Suppressor macrophage treated with lipopolysaccharide for 4 hours (primary cell): ENCODE results near the gene TPGS2.
A peak's percentile ranks its signal among the peaks of the same experiment; 100 is the strongest.
"Not testable (repeated sequence)": the region's sequence is repeated elsewhere in the genome, so short reads cannot be mapped to it uniquely, and the experiment has no call there.

Source experiments
- DNase-seq: peaks from one replicate; pipeline ENCODE4 v3.0.0-alpha.2; 2020

The TPGS2 gene, protein sequence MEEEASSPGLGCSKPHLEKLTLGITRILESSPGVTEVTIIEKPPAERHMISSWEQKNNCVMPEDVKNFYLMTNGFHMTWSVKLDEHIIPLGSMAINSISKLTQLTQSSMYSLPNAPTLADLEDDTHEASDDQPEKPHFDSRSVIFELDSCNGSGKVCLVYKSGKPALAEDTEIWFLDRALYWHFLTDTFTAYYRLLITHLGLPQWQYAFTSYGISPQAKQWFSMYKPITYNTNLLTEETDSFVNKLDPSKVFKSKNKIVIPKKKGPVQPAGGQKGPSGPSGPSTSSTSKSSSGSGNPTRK

DNA sequence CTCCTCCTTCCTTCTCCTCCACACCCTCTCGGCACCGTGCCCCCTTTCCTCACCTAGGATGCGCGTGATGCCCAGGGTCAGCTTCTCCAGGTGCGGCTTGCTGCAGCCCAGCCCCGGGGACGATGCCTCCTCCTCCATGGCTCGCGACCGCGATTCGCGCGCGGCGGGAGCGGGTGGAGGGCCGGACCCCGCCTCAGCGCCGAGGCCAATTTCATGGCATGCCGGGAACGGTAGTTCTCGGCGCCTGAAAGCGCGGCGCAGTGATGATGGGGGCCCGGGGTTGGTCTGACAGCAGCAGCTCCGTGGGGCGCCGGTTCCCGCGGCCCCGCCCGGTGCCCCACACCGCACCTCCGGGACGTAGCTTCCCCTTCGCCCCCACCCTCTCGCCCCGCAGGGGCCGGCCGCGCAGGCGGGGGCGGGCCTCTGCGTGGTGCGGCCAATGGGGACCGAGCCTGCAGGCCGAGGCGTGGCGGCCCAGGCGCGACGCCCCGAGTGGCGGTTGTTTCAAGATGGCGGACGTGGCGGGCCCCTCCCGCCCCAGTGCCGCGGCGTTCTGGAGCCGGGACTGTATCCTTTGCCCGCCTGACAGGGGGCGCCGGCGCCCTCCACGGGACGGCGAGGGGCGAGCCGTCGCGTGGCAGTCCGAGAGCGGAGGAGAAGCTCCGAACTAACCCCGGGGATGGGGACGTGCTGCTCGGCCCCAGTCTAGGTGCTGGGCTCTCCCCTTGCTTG, at the start of gene TPGS2, which contains the start of gene KIAA1328:
TSS of gene TPGS2 (minus strand) at position 373 of the 732 bp plus-strand sequence. CDS start at position 138, 235 bp downstream.
TSS of gene KIAA1328 (plus strand) at position 498 of the 732 bp plus-strand sequence. CDS start at position 510, 12 bp downstream.
- peak; percentile 88 for DNase-seq

DNA sequence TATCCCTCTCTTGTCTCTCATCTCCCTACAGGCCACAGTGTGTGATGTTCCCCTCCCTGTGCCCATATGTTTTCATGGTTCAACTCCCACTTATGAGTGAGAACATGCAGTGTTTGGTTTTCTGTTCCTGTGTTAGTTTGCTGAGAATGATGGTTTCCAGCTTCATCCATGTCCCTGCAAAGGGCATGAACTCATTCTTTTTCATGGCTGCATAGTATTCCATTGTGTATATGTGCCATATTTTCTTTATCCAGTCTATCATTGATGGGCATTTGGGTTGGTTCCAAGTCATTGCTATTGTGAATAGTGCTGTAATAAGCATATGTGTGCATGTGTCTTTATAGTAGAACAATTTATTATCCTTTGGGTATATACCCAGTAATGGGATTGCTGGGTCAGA, 45.0 kb upstream of the TPGS2 start:
- not testable (repeated sequence) for DNase-seq

GRCh38 chr18:36872329-36872728, 43.5 kb upstream of the TPGS2 start:
- no peak for DNase-seq

DNA sequence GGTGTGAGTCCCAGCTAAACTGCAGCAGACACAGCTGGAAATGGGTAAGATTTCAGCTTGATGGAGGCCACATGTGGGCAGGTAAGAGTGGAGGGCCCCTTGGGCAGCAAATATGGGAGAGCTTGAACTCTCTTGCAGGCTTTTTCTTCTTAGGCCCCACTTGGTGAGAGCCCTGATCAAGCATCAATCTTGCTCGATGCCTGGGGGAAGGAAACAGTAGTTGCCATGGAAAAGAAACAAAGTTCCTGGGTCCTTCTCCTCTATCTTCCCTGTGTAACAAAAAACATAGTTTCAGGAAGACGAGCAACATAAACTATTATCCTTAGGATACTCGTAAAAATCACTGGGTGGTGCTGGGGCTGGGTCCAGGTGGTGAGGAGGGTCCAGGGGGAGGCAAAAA, 43.0 kb upstream of the TPGS2 start:
- DNase-seq, result no peak

DNA sequence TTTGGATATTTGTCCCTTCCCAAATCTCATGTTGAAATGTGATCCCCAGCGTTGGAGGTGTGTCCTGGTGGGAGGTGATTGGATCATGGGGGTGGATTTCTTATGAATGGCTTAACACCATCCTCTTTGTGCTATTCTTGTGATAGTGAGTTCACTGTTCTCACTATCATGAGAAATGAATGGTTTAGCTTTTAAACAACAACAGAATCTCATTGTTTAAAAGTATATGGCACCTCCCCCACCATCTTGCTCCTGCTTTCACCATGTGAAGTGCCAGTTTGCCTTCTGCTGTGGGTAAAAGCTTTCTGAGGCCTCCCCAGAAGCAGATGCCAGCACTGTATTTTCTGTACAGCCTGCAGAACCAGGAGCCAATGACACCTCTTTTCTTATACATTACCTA, 38.3 kb upstream of the TPGS2 start:
- DNase-seq, result no peak

DNA sequence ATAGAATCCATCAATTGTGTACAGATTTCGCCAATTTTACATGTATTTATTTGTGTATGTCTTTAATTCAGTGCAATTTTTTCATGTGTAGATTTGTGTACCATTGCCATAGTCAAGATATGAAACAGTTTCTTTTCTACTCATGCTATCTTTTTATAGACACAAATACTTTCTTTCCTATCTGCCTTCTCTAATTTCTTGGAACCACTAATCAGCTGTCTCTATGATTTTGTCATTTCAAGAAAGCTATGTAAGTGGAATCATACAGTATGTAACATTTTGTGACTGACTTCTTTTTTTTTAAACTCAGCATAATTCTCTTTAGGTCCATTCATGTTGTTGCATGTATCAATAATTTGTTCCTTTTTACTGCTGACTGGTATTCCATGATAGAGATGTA, 33.4 kb upstream of the TPGS2 start:
- DNase-seq, result no peak

DNA sequence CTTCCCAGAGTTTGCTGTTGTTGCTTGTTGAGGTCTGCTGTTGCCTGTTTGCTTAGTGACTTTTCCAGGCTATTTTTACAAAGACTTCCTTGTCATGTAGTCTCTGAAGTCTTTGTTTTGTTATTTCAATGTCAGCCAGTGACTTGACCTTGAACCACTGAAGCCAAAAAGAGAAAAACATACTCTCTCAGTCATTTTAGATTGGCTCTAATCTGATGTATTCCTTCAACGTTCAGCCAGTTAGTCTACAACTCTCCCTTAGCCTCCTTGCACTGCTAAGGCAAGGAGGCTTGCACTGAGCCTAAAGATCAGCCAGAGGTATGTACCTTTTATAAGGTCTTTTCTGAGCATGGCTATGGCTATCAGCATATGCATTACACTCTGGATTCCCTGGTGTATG, 28.0 kb upstream of the TPGS2 start:
- no peak for DNase-seq

GRCh38 chr18:36851202-36851590, 22.4 kb upstream of the TPGS2 start:
- no peak for DNase-seq

DNA sequence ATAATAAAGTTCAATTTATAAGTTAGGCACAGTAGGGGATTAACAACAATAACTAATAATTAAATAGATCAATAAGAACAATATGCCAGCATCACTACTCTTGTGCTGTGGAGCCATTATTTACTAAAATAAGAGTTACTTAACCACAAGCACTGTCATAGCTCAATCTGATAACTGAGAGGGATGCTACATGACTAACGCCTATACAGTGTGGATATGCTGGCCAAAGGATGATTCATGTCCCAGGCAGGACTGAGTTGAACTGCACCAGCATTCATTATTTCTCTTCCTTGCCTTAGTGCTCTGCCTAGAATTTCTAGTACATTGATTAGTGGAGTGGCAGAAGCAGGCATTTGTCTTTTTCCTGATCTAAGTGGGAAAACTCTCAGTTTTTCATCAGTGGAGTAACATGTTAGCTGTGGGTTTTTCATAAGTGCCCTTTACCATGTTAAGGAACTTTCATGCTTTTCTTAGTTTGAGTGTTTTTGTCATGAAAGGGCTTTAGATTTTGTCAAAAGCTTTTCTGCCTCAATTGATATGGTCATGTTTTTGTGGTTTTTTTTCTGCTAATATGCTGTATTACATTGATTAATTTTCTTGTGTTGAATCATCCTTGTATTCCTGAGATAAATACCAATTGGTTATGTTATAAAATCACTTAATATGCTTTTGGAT, 21.9 kb upstream of the TPGS2 start:
- no peak for DNase-seq

DNA sequence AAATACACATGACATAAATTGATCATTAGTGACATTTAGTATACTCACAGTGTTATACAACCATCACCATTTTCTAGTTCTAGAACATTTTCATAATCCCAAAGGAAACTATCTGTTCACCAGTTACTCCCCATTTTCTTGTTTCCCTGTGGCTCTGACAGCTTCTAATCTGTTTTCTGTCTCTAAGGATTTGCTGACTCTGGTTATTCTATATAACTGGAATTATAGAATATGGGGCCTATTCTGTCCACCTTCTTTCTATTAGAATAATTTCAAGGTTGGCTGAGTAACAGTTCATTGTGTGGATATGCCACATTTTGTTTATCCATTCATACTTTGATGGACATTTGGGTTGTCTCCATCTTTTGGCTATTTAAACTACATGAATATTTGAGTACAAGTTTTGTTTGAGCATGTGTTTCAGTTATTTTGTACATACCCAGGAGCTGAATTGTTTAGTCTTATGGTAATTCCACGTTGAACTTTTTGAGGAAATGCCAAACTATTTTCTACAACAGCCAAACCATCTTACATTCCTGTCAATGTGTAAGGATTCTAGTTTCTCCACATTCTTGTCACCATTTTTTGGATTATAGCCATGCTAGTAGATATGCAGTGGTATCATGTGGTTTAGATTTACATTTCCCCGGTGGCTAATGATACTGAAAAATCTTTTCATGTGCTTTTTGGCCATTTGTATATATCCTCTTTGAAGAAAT, 20.6 kb upstream of the TPGS2 start:
- DNase-seq, result no peak

DNA sequence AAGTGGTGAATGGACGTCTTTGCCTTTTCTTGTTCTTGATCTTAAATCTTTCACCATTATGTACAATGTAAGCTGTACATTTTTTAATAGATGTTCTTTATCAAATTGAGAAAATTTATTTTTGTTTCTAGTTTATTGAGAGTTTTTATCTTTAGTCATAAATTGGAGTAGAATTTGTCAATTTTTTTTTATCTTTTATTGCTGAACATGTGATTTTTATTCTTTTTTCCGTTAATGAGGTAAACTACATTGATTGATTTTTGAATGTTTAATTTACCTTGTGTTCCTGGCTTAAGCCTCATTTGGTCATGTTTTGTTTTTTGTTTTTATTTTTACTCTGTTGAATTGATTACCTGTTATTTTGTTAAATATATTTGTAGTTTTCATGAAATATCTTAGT, 19.8 kb upstream of the TPGS2 start:
- DNase-seq, result no peak

GRCh38 chr18:36843784-36844183, 15.0 kb upstream of the TPGS2 start:
- DNase-seq, result peak; percentile 16

DNA sequence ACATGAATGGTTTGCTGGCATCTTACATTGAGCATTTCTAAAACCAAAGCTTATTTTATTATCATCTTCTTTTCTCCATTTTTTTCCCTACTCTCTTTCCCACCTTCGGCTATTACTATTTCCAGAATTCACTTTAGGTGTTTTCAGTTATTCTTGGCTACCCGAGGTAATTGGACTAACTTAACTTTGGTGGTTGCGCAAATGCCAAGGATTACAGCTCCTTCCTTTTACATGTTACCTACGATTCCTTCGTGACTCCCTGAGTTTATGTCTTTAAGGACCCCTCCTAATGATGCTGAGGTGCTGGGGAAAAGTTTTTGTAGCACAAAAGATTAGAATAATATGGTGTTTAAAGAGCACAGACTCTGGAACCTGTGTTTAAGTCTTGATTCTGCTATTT, 14.4 kb upstream of the TPGS2 start:
- DNase-seq, result no peak

DNA sequence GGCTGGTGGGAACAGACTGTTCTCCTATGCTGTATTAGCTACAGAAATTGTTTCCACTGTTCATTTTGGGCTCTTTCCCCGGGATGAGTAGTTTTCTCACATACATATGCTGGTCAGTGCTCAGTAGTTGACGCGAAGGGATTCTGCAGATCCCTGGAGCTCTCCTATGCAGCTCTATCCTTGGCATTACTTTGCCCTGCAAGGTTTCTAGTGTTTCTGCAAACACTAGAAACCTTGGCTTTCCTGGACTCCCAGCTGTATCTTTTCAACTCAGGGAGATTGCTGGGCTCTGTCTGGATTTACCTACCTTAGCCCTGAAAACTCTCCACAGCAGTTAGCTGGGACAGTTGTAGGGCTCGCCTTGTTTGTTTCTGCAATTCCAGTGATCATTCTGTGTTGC, 11.0 kb upstream of the TPGS2 start:
- DNase-seq, result no peak

GRCh38 chr18:36835927-36836326, 7.1 kb upstream of the TPGS2 start:
- no peak for DNase-seq

- DNase-seq, result no peak
Measured at GRCh38 chr18:36833120-36833519, 4.3 kb upstream of the TPGS2 start.

DNA sequence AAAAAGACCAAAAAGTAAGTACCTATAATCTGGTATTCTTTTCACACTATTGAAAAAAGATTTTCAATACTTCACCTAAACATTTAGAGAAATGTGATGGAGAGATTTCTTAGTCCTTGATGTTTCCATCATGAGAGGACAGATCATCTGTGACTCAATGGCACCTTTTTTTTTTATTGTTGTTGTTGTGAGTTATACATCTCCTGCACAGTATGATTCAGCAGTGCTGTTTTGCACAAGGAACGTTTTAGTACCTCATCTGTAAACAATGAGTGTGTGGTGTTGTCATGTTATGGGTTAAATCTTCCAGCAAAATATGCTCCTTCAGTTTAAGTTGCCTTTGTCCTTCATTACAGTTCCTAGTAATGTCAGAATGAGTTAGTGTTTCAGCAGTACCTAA, 2.3 kb upstream of the TPGS2 start:
- DNase-seq, result no peak

DNA sequence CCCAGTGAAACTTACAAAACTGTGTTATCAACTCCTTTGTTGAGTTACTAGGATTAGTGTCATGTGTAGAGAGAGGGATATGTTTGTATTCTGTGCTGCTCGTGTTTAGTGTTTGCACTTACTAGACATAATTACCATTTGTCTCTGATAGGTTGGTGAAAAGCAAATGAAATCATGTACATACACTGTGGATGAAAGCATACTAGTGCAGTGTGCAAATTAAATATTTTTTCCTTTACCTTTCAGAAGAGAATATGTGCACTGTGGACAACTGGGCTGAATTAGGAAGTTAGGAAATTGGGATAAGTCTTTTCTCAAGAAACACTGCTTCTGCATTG, 1.3 kb upstream of the TPGS2 start:
- DNase-seq, result no peak

GRCh38 chr18:36829362-36830157, 758 bp upstream of the TPGS2 start:
- no peak for DNase-seq

DNA sequence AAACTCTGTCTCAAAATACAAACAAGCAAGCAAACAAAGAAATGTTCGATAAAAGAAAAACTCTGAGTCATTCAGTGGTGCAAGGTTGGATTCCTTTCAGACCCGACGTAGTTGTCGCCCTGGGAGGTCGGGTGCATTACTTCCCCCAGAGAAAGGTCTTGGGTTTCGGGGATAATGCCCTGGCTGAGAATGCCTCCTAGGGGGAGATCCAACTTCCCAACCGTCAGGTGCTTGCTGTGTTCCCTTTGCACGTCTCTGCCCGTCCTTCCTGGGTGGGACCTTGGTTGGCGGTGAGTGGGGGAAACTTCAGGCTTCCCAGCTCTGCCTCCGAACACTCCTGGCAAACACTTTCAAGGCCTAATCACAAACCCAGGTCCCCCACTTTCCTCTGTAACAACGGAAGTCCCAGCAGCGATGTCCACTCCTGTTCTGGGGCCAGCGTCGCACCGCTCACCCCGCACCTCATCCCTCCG, 609 bp downstream of the TPGS2 start:
- DNase-seq, result peak; percentile 28

DNA sequence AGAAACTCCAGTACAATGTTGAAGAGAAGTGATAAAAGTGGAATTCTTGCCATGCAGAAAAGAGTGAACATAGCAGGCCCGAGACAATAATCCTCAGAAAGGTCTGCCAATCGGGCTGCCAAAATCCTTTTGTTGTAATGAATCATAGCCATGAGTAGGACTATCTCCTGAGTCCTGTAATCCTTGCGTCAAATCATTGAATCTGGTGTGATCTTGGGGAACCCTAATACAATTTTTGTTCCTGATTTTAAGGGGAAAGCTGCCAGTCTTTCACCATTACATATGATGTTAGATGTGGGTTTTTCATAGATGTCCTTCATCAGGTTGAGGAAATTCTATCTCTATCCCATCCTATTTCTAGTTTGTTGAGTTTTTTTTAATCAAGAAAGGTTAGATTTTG, 2.2 kb downstream of the TPGS2 start:
- no peak for DNase-seq

GRCh38 chr18:36825526-36825925, 3.3 kb downstream of the TPGS2 start:
- DNase-seq, result no peak
